MCF 10A (cell line): Measurements from ENCODE around the gene HBG2. TPM values are rescaled to one million over a fixed set of nuclear protein-coding genes. Genes with fewer than 3 reads are reported as not detected.

Experiments used
- BruUV-seq: library from RNA; stranded (reverse); fragments of 400-500 nt; replicated peaks from 2 replicates; lab custom pipeline; 2021; lab: Mats Ljungman, UMichigan
- CTCF ChIA-PET: fragments of 300-600 bp; sonication (Branson Sonifier 250); formaldehyde crosslinking; extraction: SDS; loops from one replicate; lab custom pipeline; 2021; ENCODE audit warnings: antibody characterized with exemption, inconsistent platforms; lab: Yijun Ruan, JAX
- POLR2A ChIA-PET: fragments of 300-600, 350-650 bp; sonication (Branson Sonifier 250); formaldehyde crosslinking; extraction: SDS; loops from one replicate; lab custom pipeline; 2020; ENCODE audit warnings: antibody characterized with exemption, inconsistent platforms; lab: Yijun Ruan, JAX
- DNase-seq: peaks from one replicate; pipeline ENCODE4 v3.0.0-alpha.2; 2018; ENCODE audit not compliant: unreplicated experiment
- H3K27ac Mint-ChIP-seq: one replicate; pipeline ENCODE4 v1.8.0; 2022; ENCODE audit warnings: mild to moderate bottlenecking, low read depth, mixed read lengths; ENCODE audit not compliant: unreplicated experiment
- H3K27me3 Mint-ChIP-seq: one replicate; pipeline ENCODE4 v1.8.0; 2022; ENCODE audit warnings: mixed read lengths; ENCODE audit not compliant: insufficient read depth, unreplicated experiment
- H3K36me3 Mint-ChIP-seq: one replicate; pipeline ENCODE4 v1.8.0; 2022; ENCODE audit warnings: mild to moderate bottlenecking, moderate library complexity, mixed read lengths; ENCODE audit not compliant: insufficient read depth, unreplicated experiment
- H3K4me1 Mint-ChIP-seq: one replicate; pipeline ENCODE4 v1.8.0; 2022; ENCODE audit warnings: mixed read lengths; ENCODE audit not compliant: insufficient read depth, unreplicated experiment
- H3K4me3 Mint-ChIP-seq: one replicate; pipeline ENCODE4 v1.8.0; 2022; ENCODE audit warnings: mild to moderate bottlenecking, moderate library complexity, mixed read lengths; ENCODE audit not compliant: unreplicated experiment
- H3K9me3 Mint-ChIP-seq: one replicate; pipeline ENCODE4 v1.8.0; 2022; ENCODE audit warnings: mixed read lengths; ENCODE audit not compliant: unreplicated experiment
- intact Hi-C: fragments of 100-400 bp; cut with micrococcal nuclease; formaldehyde crosslinking; loops from 2 replicates; pipeline ENCODE4 v1.14.1; 2022
- total RNA-seq: library from RNA; stranded (reverse); gene quantifications from 2 replicates; pipeline ENCODE4 v1.2.3, GENCODE V29; 2022
- TF ChIP-seq, protein P1 (sequence below): fragments of 200-600 bp; IDR thresholded peaks from one replicate; pipeline ENCODE4 v1.8.0; 2022; ENCODE audit warnings: antibody characterized with exemption, mild to moderate bottlenecking; ENCODE audit not compliant: unreplicated experiment

Gene HBG2
- total RNA-seq, 1 experiment from 2014 or later, result not detected

DNA sequence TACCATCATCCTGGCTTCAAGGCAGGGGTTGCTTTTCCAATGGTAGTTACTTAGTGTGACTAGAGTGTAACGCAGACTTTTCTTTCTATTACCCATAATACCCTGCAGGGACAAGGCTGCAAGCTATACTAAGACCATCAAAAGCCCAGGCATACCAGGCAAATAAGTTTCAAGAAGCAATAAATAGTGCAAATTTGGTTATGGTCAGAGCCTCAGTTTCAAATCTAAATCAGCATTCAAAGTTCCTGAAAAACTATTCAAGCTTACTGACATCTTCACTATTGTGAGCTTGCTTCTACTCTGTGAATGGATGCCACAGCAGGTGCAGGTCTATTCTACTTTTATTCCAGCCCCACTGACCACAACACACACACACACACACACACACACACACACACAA is 25.2 kb downstream of the HBG2 start:
- H3K27ac Mint-ChIP-seq, result no peak overlapping the region
- H3K4me1 Mint-ChIP-seq, result peaks cover 6% of the 10 kb centered on the region
- H3K36me3 Mint-ChIP-seq, result no peaks in the 10 kb centered on the region
- peaks cover 9% of the 10 kb centered on the region for H3K27me3 Mint-ChIP-seq
- no TSS peak for BruUV-seq
- TF ChIP-seq, protein P1, sequence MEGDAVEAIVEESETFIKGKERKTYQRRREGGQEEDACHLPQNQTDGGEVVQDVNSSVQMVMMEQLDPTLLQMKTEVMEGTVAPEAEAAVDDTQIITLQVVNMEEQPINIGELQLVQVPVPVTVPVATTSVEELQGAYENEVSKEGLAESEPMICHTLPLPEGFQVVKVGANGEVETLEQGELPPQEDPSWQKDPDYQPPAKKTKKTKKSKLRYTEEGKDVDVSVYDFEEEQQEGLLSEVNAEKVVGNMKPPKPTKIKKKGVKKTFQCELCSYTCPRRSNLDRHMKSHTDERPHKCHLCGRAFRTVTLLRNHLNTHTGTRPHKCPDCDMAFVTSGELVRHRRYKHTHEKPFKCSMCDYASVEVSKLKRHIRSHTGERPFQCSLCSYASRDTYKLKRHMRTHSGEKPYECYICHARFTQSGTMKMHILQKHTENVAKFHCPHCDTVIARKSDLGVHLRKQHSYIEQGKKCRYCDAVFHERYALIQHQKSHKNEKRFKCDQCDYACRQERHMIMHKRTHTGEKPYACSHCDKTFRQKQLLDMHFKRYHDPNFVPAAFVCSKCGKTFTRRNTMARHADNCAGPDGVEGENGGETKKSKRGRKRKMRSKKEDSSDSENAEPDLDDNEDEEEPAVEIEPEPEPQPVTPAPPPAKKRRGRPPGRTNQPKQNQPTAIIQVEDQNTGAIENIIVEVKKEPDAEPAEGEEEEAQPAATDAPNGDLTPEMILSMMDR, result no peak
- ChIA-PET CTCF (interaction anchor here (0.6 to 1.1 kb wide), 3 partner anchors 40 to 179 kb away, joined by 3 to 4 read pairs (median 3); no protein-coding TSS in a partner anchor), POLR2A (interaction anchor here (0.5 kb wide), 1 partner anchor 737 kb away, joined by 3 read pairs; no protein-coding TSS in a partner anchor)
- no peak for DNase-seq
- intact Hi-C loops, result no loop called here
- no peaks in the 10 kb centered on the region for H3K9me3 Mint-ChIP-seq
- no peak overlapping the region for H3K4me3 Mint-ChIP-seq

DNA sequence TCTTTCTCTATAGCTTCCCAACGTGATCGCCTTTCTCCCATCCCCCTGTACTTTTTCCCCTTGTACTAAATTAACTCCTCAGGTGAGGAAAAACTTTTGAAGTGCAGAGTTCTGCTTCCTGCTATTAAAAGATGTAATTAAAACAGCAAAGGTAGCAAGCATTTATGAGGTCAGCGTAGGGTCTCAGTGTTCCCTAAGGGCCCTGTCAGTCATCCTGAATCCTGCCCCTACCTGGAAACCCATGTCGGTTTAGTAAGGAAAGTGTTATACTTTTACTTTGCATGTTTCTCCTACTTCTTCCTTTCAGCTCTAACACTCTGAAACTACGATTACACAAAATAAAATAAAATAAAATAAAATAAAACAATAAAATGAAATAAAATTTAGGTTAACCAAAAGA is 26.5 kb downstream of the HBG2 start:
- no peaks in the 10 kb centered on the region for H3K9me3 Mint-ChIP-seq
- intact Hi-C loops, result no loop called here
- H3K4me3 Mint-ChIP-seq, result no peak overlapping the region
- ChIA-PET CTCF (no interaction called here), POLR2A (interaction anchor here (0.6 kb wide), 1 partner anchor 108 kb away, joined by 3 read pairs; no protein-coding TSS in a partner anchor)
- H3K36me3 Mint-ChIP-seq, result no peaks in the 10 kb centered on the region
- H3K4me1 Mint-ChIP-seq, result peaks cover 6% of the 10 kb centered on the region
- no TSS peak for BruUV-seq
- no peak for DNase-seq
- TF ChIP-seq, protein P1, result no peak
- peaks cover 10% of the 10 kb centered on the region for H3K27me3 Mint-ChIP-seq
- no peak overlapping the region for H3K27ac Mint-ChIP-seq

DNA sequence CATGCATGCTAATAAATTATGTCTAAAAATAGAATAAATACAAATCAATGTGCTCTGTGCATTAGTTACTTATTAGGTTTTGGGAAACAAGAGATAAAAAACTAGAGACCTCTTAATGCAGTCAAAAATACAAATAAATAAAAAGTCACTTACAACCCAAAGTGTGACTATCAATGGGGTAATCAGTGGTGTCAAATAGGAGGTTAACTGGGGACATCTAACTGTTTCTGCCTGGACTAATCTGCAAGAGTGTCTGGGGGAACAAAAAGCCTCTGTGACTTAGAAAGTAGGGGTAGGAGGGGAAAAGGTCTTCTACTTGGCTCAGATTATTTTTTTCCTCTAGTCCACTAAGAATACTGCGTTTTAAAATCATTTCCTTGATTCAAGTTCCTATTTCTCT is 26.9 kb downstream of the HBG2 start:
- ChIA-PET POLR2A (interaction anchor here (0.6 kb wide), 1 partner anchor 108 kb away, joined by 3 read pairs; no protein-coding TSS in a partner anchor), CTCF (no interaction called here)
- TF ChIP-seq, protein P1, result no peak
- no TSS peak for BruUV-seq
- no peaks in the 10 kb centered on the region for H3K9me3 Mint-ChIP-seq
- H3K4me1 Mint-ChIP-seq, result peaks cover 6% of the 10 kb centered on the region
- H3K4me3 Mint-ChIP-seq, result no peak overlapping the region
- intact Hi-C loops, result no loop called here
- no peaks in the 10 kb centered on the region for H3K36me3 Mint-ChIP-seq
- no peak overlapping the region for H3K27ac Mint-ChIP-seq
- peaks cover 10% of the 10 kb centered on the region for H3K27me3 Mint-ChIP-seq
- no peak for DNase-seq

DNA sequence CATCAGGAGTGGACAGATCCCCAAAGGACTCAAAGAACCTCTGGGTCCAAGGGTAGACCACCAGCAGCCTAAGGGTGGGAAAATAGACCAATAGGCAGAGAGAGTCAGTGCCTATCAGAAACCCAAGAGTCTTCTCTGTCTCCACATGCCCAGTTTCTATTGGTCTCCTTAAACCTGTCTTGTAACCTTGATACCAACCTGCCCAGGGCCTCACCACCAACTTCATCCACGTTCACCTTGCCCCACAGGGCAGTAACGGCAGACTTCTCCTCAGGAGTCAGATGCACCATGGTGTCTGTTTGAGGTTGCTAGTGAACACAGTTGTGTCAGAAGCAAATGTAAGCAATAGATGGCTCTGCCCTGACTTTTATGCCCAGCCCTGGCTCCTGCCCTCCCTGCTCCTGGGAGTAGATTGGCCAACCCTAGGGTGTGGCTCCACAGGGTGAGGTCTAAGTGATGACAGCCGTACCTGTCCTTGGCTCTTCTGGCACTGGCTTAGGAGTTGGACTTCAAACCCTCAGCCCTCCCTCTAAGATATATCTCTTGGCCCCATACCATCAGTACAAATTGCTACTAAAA is 27.8 kb downstream of the HBG2 start, which contains the start of gene HBB:
Gene HBB (minus strand): TSS at position 340 of the 579 bp plus-strand sequence. CDS start 50 bp downstream, at position 290.
- no peak for DNase-seq
- POLR2A ChIA-PET, result no interaction called here
- TF ChIP-seq, protein P1, result no peak
- H3K4me3 Mint-ChIP-seq, result no peak within 1 kb of the TSS
- peaks cover 10% of the 10 kb centered on the region for H3K27me3 Mint-ChIP-seq
- H3K36me3 Mint-ChIP-seq, result no peaks in the 10 kb centered on the region
- CTCF ChIA-PET, result no interaction called here
- H3K27ac Mint-ChIP-seq, result no peak within 1 kb of the TSS
- H3K4me1 Mint-ChIP-seq, result peaks cover 6% of the 10 kb centered on the region
- intact Hi-C loops, result no loop called here
- H3K9me3 Mint-ChIP-seq, result no peaks in the 10 kb centered on the region
- no TSS peak for BruUV-seq
